Adrenal gland (tissue), 5 donors: ENCODE measurements around the gene EMILIN1.

Experiments
- CTCF ChIP-seq, 6 experiments: fragments of 450-650 bp in 4 of 6; fragments of 200-600 bp in 2 of 6; sonication (generic) in 1 of 6; IDR thresholded peaks; 1 replicate in 5 of 6; 2 replicates in 1 of 6; pipeline versions ENCODE4 v1.5.1 to v1.8.0; 2016 to 2021; ENCODE audit warnings: antibody characterized with exemption in 6 of 6, mild to moderate bottlenecking in 2 of 6, moderate library complexity in 1 of 6
- POLR2A ChIP-seq, 2 donors: fragments of 450-650 bp; IDR thresholded peaks; one replicate each; pipeline ENCODE4 v1.6.1; 2017; ENCODE audit warnings: antibody characterized with exemption in 2 of 2, mild to moderate bottlenecking in 2 of 2, moderate library complexity in 1 of 2
- donor health status: DM: no; HTN: no; CAD: no.

GRCh38 chr2:27077231-27077630, 1.2 kb upstream of the EMILIN1 start:
- TF ChIP-seq CTCF (IDR thresholded peaks at IDR 0.05) (no peak), POLR2A (IDR thresholded peaks at IDR 0.05) (no peak)
